GM12878 (cell line): ENCODE data around the gene GPRASP2. TPM values are rescaled to one million over a fixed set of nuclear protein-coding genes. Genes with fewer than 3 reads are reported as not detected.

Experiments used
- ATAC-seq: fragments of 200-7000 bp; cut with Tn5 transposase; 3 replicates; pipeline ENCODE4 v1.9.1; 2020; ENCODE audit warnings: mild to moderate bottlenecking, moderate library complexity
- BruUV-seq: library from RNA; stranded (reverse); fragments of 400-500 nt; replicated peaks from 2 replicates; lab custom pipeline; 2021; lab: Mats Ljungman, UMichigan
- CTCF ChIA-PET: fragments of 300-600 bp; sonication (Branson Sonifier 250); formaldehyde crosslinking; extraction: SDS; loops from one replicate; lab custom pipeline; 2021; ENCODE audit warnings: inconsistent platforms; lab: Yijun Ruan, JAX
- POLR2A ChIA-PET: fragments of 350-600 bp; formaldehyde crosslinking; extraction: SDS; loops from one replicate; lab custom pipeline; 2021; ENCODE audit warnings: inconsistent platforms; lab: Charles Lee
- RAD21 ChIA-PET: fragments of 300-600 bp; sonication (Branson Sonifier 250); formaldehyde crosslinking; loops from one replicate; lab custom pipeline; 2023; ENCODE audit warnings: antibody characterized with exemption; ENCODE audit not compliant: unreplicated experiment; lab: Charles Lee
- SMC1A ChIA-PET: fragments of 300-600 bp; sonication (Branson Sonifier 250); formaldehyde crosslinking; loops from one replicate; lab custom pipeline; 2023; ENCODE audit not compliant: unreplicated experiment, uncharacterized antibody; lab: Charles Lee
- DNase-seq: peaks from one replicate; pipeline ENCODE4 v3.0.0-alpha.2; 2011; ENCODE audit warnings: low read depth, low spot score
- FAIRE-seq: peaks from 3 replicates; lab custom pipeline; 2011; peaks lifted over from hg19 to GRCh38; lab: Jason Lieb, UNC
- H2AFZ ChIP-seq: 2 replicates; pipeline ENCODE4 v1.6.0; 2011; ENCODE audit warnings: low read depth, low read length, control low read depth; ENCODE audit not compliant: control insufficient read depth
- H3K27ac ChIP-seq: 2 replicates; pipeline ENCODE4 v1.5.1; 2011; ENCODE audit warnings: control low read depth; ENCODE audit not compliant: control insufficient read depth, insufficient read depth
- H3K27me3 ChIP-seq, 2 experiments: replicated peaks in 1 of 2; 2 replicates each; pipeline versions ENCODE4 v1.6.0 to v1.6.1; 2011; ENCODE audit warnings: low read length in 1 of 2; ENCODE audit not compliant: control insufficient read depth in 2 of 2, insufficient read depth in 2 of 2
- H3K36me3 ChIP-seq, 2 experiments: 2 replicates each; pipeline ENCODE4 v1.5.1; 2011; ENCODE audit warnings: low read length in 1 of 2; ENCODE audit not compliant: control insufficient read depth in 2 of 2, insufficient read depth in 2 of 2
- H3K4me1 ChIP-seq: 2 replicates; pipeline ENCODE4 v1.6.1; 2011; ENCODE audit warnings: mild to moderate bottlenecking, low read length, moderate library complexity, mixed read lengths; ENCODE audit not compliant: control insufficient read depth, insufficient read depth
- H3K4me2 ChIP-seq: 2 replicates; pipeline ENCODE4 v1.6.0; 2011; ENCODE audit warnings: control low read depth; ENCODE audit not compliant: control insufficient read depth, insufficient read depth
- H3K4me3 ChIP-seq: fragments of 200-600 bp; sonication (generic); 2 replicates; pipeline ENCODE4 v1.5.1; 2016
- H3K79me2 ChIP-seq: 2 replicates; pipeline ENCODE4 v1.6.0; 2011; ENCODE audit warnings: low read length; ENCODE audit not compliant: control insufficient read depth, insufficient read depth
- H3K9ac ChIP-seq: 2 replicates; pipeline ENCODE4 v1.8.0; 2011; ENCODE audit warnings: low read length, control low read depth, mixed read lengths; ENCODE audit not compliant: control insufficient read depth, insufficient read depth
- H3K9me3 ChIP-seq: replicated peaks from 3 replicates; pipeline ENCODE4 v1.5.1; 2011; ENCODE audit warnings: mild to moderate bottlenecking, low read length; ENCODE audit not compliant: control insufficient read depth, insufficient read depth
- H4K20me1 ChIP-seq: 2 replicates; pipeline ENCODE4 v1.6.0; 2011; ENCODE audit not compliant: control insufficient read depth, insufficient read depth
- BACH1 ChIP-seq: fragments of 450-650 bp; IDR thresholded peaks from 2 replicates; pipeline ENCODE4 v1.6.1; 2017; ENCODE audit warnings: mild to moderate bottlenecking, borderline replicate concordance
- EGR1 ChIP-seq, 2 experiments: IDR thresholded peaks; 1 replicate in 1 of 2; 2 replicates in 1 of 2; pipeline ENCODE4 v1.6.1; 2011 to 2012; ENCODE audit warnings: low read depth in 2 of 2, low read length in 2 of 2, borderline replicate concordance in 1 of 2, mild to moderate bottlenecking in 1 of 2, moderate library complexity in 1 of 2
- FOS ChIP-seq: IDR thresholded peaks from 3 replicates; pipeline ENCODE4 v1.6.1; 2011; ENCODE audit warnings: borderline replicate concordance; ENCODE audit not compliant: insufficient read length; ENCODE audit errors: extremely low read depth
- LARP7 ChIP-seq: fragments of 450-650 bp; IDR thresholded peaks from 2 replicates; pipeline ENCODE4 v1.6.1; 2017; ENCODE audit warnings: mild to moderate bottlenecking
- MLLT1 ChIP-seq: fragments of 450-650 bp; IDR thresholded peaks from 2 replicates; pipeline ENCODE4 v1.6.1; 2016; ENCODE audit warnings: mild to moderate bottlenecking
- MTA3 ChIP-seq: IDR thresholded peaks from 2 replicates; pipeline ENCODE4 v1.6.1; 2012; ENCODE audit warnings: low read length, inconsistent platforms, borderline replicate concordance
- PAX5 ChIP-seq: IDR thresholded peaks from 2 replicates; pipeline ENCODE4 v1.6.1; 2011; ENCODE audit warnings: low read depth, low read length, borderline replicate concordance
- USF1 ChIP-seq: IDR thresholded peaks from 2 replicates; pipeline ENCODE4 v1.6.1; 2011; ENCODE audit warnings: borderline replicate concordance, low read depth, mild to moderate bottlenecking, moderate library complexity, mixed read lengths, low read length; ENCODE audit not compliant: insufficient read depth; ENCODE audit errors: extremely low read length
- USF2 ChIP-seq: IDR thresholded peaks from 2 replicates; pipeline ENCODE4 v1.6.1; 2011; ENCODE audit warnings: low read depth, low read length, improper control_type of control experiment, borderline replicate concordance
- WRNIP1 ChIP-seq: IDR thresholded peaks from 2 replicates; pipeline ENCODE4 v1.6.1; 2011; ENCODE audit warnings: low read depth, low read length, improper control_type of control experiment, borderline replicate concordance
- ZBTB11 ChIP-seq: fragments of 450-650 bp; formaldehyde crosslinking; IDR thresholded peaks from 2 replicates; pipeline ENCODE4 v1.5.0; 2022; ENCODE audit warnings: mild to moderate bottlenecking, missing genetic modification characterization
- ZNF207 ChIP-seq: fragments of 450-650 bp; IDR thresholded peaks from 2 replicates; pipeline ENCODE4 v1.6.1; 2014; ENCODE audit warnings: antibody characterized with exemption, mild to moderate bottlenecking, borderline replicate concordance
- WGBS: methylation state at CpG from one replicate; pipeline ENCODE4 v1.1.6; 2016; ENCODE audit warnings: low lambda C conversion rate; ENCODE audit not compliant: insufficient replicate concordance, insufficient coverage; ENCODE audit errors: missing lambda C conversion rate; 5-methylcytosine and 5-hydroxymethylcytosine counted together
- in situ Hi-C: fragments of 300-500 bp; cut with MboI; formaldehyde crosslinking; loops from 9 replicates; pipeline ENCODE4 v1.14.3; 2018; ENCODE audit warnings: mixed read lengths
- intact Hi-C: fragments of 100-400 bp; cut with micrococcal nuclease; formaldehyde crosslinking; loops from one replicate; pipeline ENCODE4 v1.14.2; 2022; ENCODE audit not compliant: unreplicated experiment
- polyA plus RNA-seq, 11 experiments: library from polyadenylated mRNA; depleted of rRNA in 4 of 11; unstranded in 6 of 11; stranded (reverse) in 5 of 11; fragments of >200 nt; fragmentation: Nextera tagmentation in 4 of 11; fragmentation: Illumina TruSeq in 1 of 11; extraction: Ambion mirVana in 4 of 11; extraction: Trizol in 1 of 11; gene quantifications; 1 replicate in 1 of 11; 2 replicates in 10 of 11; pipeline versions ENCODE4 v1.2.1 to v1.2.3, GENCODE V29; 2011 to 2016; ENCODE audit warnings: inconsistent platforms in 2 of 11, missing spikeins in 2 of 11, low read depth in 1 of 11
- total RNA-seq, 4 experiments: library from RNA; depleted of rRNA in 3 of 4; stranded (reverse); fragments of >200 nt in 3 of 4; fragmentation: Illumina TruSeq in 1 of 4; extraction: Trizol in 1 of 4; gene quantifications; 2 replicates each; pipeline versions ENCODE4 v1.2.1 to v1.2.3, GENCODE V29; 2013 to 2021

Gene GPRASP2
- total and polyA plus RNA-seq, 10 of the 15 experiments (the other 5 are each of a cell fraction or from before 2014, with no cell fraction given) = 0.08 to 0.27 (median 0.19) TPM; not detected in 1

- 36% methylated on average over 31 of the region's 31 CpGs for WGBS
- intact Hi-C loops (no loop called here), in situ Hi-C loops (no loop called here)
- Histone ChIP-seq H3K4me1 (no peaks in the 10 kb centered on the region), H3K27ac (no peak within 1 kb of the TSS), H4K20me1 (no peaks in the 10 kb centered on the region), H2AFZ (peak within 1 kb of the TSS; percentile 72), H3K27me3 (no peaks in the 10 kb centered on the region; a peak in 1 of 4 replicates), H3K9me3 (no peaks in the 10 kb centered on the region), H3K4me2 (no peak within 1 kb of the TSS), H3K4me3 (no peak within 1 kb of the TSS; the same call in 1 of the 2 replicates), H3K9ac (no peak within 1 kb of the TSS), H3K79me2 (no peaks in the 10 kb centered on the region), H3K36me3 (no peaks in the 10 kb centered on the region)
- DNase-seq = no peak
- ChIA-PET CTCF (no interaction called here), POLR2A (no interaction called here), SMC1A (no interaction called here), RAD21 (no interaction called here)
- BruUV-seq = no TSS peak
- no peak for ATAC-seq
- no peak for FAIRE-seq
- TF ChIP-seq MLLT1 (no peak), EGR1 (IDR thresholded peaks at IDR 0.05; ENCODE audit: borderline replicate concordance in 1 of 2, low read depth in 2 of 2, low read length in 2 of 2) (no peak), MTA3 (peak; percentile 20; the same call in 1 of the 2 replicates), LARP7 (no peak), ZNF207 (no peak), USF1 (peak; percentile 96), PAX5 (no peak), USF2 (peak; percentile 22), FOS (peak; percentile 53), WRNIP1 (no peak), BACH1 (no peak), ZBTB11 (CRISPR knock-in tag) (no peak)
Measured at GRCh38 chrX:102720237-102721168, 8.3 kb downstream of the GPRASP2 start, which contains the start of gene GPRASP3. TSS of gene GPRASP3 (plus strand) at chrX:102720743. CDS start at chrX:102748996, 28,253 bp downstream.
